GM18868 (cell line): ENCODE measurements around the gene IFNG-AS1.
A peak's percentile ranks its signal among the peaks of the same experiment; 100 is the strongest.

Experiments
- ATAC-seq: cut with Tn5 transposase; IDR thresholded peaks from one replicate; pipeline ENCODE4 v1.9.1; 2021; ENCODE audit warnings: mild to moderate bottlenecking, moderate library complexity; ENCODE audit not compliant: unreplicated experiment

IFNG-AS1 gene

DNA sequence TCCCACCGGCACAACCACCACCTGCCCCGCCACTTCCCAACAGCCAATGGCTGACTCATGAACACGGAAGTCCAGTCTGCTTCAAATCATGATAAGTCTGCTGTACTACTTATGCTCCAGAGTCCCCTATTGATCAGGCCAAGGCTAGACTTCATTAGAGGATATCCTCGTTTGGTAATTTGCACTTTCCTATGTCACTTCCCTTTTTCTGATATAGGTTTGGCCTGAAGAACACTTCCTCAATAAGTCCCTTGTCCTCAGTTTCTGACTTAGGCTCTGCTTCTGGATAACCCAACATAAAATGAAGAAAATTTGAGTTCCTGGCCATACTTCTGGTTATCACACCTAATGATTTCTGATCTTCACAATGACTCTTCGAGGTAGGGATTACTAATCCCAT lies 45.3 kb downstream of the IFNG-AS1 start:
- no peak for ATAC-seq

DNA sequence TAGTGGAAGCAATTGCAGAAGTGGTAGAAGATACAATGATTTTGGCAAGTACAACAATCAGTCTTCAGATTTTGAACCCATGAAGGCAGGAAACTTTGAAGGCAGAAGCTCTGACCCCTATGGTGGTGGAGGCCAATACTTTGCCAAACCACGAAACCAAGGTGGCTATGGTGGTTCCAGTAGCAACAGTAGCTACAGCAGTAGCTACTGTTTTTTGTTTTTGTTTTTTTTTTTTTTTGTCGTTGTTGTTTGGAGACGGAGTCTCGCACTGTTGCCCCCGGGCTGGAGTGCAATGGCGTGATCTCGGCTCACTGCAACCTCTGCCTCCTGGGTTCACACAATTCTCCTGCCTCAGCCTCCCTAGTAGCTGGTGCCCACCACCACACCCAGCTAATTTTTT lies 47.4 kb downstream of the IFNG-AS1 start:
- no peak for ATAC-seq

DNA sequence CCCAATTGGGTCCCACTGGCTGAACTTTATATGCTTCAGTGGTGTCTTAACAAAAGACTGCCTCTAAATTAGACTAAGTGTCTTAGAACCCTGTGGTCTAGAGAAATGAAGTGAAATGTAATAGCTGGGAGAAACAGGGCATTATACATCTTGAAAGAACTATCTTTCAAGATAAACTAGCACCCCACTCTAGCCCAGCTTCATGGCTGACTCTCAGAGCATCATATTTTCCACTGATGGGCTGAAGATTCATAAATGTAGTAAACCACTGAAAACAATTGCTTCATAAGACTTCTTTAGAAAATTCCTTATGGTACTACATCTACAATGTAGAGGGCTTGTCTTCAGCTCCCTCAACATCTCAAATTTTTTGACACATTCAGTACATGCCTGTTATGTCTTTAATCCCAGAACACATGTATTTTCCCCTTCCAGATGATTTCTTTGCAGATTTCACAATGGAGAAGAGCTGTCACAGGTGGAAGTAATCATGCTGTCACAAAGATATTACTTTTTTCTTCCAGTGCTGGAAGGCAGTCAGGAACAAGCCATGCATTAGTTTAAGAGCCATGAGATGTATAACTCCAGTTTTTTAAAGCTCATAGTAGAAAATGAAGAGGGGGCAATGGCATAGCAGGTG lies 48.5 kb downstream of the IFNG-AS1 start:
- no peak for ATAC-seq

DNA sequence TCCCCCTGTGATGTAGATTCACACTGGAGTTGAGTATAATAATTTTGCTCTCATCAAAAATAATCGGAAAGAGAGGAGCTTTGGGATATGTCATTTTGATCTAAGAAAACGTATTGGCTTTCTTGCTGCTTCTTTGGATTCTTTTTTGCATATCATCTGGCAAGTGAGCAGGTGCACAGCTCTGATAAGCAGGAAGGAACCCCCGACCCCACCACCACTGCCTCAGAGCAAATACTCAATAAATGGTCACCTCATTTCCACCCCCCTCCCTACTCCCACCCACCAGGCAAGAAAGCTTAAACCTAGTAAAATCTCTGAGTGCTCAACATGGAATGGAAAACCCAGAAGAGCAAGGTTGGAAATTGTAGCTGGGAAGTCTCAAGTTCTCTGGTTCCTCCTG lies 49.4 kb downstream of the IFNG-AS1 start:
- ATAC-seq = no peak

DNA sequence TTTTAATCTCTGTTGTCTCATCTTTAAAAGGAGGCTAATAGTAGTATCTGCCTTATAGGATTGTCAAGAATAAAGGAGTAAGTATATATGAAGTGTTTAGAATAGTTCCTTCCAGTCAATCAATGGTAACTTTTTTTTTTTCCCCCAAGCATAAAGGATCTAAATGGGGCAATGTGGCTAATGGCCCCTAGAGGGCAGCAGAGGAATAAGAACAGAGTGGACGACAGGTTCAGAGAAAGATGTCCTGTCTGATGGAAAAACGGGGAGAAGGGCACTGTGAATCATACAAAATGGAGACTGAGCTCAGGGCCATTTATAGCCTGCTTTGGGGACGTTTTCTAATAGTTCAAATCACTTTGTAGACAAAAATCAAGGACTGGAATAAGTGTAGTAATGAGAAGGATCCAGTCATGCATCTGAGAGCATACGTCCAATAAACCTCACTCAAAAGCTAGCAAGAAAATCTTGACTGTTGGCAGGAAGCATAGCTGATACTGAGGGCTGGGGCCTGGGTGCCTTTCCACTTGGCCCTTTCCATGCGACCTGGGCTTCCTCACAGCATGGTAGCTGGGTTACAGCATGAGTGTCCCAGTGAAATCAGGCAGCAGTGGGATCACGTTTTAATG lies 51.3 kb downstream of the IFNG-AS1 start:
- ATAC-seq = peak; percentile 55

DNA sequence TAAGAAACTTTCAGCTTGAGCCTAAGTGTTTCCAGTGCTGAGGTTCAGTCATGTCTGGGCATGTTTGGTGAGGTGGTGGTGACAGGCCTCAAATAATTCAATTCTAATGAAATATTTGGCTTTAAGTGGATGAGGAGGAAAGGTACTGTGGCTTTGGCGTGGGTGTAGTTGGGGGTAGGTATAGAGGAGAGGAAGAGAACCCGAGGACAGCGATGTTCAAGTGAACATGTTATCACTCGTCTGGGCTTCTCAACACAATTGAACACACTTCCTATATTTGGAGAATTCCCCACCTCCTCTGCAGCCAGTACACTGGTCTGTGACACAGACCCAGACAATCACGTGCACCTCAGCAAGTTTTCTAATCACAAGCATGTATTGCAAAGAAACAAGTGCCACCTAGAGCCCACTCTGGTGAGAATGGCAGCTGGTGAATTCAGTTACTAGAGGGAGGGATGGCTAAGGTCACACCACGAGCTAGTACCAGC lies 53.0 kb downstream of the IFNG-AS1 start:
- ATAC-seq = peak; percentile 90

DNA sequence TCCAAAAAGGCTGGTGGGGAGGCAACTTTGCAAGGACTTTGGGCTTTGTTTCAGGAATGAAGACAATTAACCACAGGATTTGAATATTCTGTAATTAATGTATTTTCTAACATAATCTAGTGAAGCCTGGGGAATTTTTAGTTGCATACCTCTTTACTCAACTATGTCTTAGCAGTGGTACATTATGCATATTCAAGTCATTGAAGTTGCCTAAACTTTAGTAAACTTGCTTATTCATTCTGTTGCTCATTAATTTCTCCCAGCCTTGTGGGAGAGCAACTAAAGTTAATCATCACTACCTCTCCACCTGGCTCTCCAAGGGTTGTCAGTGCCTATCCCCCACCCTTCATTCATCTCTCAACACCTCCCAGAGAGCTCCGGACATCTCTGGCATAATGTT lies 54.2 kb downstream of the IFNG-AS1 start:
- ATAC-seq = no peak

DNA sequence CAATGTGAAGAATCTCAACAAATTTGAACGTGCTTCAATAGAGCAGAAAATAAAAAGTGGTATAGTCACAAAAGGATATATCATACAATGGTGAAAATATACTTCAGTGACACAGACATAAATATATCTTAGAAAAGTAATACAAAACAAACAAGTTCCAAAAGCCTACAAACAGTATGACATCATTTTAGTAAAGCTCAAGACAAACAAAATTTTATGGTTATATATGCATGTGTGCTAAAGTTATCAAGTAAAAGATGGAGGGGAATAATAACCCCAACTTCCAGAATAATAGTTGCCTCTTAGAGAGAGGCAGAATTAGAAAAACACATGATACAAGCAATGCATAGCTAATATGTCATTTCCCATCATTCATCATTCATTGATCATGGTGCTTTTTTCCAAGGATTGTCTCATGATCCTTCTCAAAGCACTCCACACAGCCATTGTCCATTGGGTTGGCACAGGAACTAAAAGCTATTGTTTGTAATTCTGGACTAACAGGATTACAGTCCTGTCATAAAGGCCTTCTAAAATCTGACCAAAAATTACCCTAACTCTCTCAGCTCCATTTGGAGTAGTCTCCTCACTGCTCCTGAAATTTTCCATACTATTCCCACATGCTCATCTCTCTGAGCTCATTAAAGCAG lies 59.5 kb downstream of the IFNG-AS1 start:
- ATAC-seq = no peak

DNA sequence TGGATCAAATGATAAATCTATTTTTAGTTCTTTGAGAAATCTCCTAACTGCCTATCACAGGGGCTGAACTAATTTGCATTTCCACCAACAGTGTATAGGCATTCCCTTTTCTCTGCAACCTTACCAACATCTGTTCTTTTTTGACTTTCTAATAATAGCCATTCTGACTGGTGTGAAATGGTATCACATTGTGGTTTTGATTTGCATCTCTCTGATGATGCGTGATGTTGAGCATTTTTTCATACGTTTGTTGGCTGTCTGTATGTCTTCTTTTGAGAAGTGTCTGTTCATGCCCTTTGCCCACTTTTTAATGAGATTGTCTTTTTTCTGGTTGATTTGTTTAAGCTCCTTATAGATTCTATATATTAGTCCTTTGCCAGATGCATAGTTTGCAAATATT lies 67.1 kb downstream of the IFNG-AS1 start:
- ATAC-seq = no peak

DNA sequence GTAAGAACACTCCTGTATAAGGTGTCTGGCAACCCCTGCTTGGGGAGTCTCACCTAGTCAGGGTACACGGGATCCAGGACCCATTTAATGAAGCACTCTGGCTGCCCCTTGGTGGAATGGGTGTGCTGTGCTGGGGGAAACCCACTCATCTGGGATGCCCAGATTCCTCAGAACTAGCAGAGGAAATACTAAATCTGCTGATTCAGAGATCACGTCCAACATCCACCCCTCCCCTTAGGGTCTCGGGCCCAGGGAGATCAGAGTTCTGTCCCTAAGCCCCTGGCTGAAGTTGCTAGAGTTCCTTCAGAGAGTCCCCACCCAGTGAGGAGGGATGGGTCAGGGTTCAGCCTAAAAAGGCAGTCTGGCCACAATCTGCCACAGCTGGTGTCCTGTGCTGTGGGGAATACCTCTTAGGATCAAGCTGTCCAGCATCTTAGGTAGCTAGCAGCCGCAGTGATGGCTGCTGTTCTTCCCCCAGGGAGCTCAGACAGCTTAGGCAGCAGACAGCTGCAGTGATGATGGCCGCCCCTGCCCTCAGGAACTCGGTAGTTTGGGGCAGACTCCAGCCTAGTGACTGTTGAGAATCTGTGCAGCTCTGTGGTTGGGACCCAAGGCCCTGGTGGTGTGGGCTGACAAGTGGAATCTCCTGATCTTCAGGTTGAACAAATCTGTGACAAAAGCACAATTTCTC lies 74.8 kb downstream of the IFNG-AS1 start:
- ATAC-seq = no peak

DNA sequence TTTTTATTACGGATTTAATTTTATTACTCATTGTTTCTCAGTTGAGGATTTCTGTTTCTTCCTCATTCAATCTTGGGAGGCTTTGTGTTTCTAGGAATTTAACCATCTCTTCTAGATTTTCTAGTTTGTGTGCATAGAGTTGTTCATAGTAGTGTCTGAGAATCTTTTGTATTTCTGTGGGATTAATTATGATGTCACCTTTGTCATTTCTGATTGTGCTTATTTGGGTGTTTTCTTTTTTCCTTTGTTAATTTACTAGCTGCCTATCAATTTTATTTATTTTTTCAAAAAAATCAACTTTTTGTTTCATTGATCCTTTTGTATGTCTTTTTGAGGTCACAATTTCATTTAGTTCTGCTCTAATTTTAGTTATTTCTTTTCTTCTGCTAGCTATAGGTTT lies 75.9 kb downstream of the IFNG-AS1 start:
- no peak for ATAC-seq

DNA sequence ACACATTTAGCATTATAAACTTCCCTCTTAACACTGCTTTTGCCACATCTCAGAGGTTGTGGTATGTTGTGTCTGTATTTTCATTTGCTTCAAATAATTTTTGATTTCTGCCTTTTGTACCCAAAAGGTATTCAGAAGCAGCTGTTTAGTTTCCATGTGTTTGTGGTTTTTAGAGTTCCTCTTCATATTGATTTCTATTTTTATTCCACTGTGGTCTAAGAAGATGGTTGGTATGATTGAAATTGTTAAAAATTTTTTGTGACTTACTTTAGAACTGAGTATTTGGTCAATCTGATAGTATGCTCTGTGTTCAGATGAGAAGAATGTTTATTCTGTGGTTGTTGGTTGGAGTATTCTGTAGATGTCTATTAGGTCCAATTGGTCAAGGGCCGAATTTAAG lies 76.4 kb downstream of the IFNG-AS1 start:
- ATAC-seq = no peak

DNA sequence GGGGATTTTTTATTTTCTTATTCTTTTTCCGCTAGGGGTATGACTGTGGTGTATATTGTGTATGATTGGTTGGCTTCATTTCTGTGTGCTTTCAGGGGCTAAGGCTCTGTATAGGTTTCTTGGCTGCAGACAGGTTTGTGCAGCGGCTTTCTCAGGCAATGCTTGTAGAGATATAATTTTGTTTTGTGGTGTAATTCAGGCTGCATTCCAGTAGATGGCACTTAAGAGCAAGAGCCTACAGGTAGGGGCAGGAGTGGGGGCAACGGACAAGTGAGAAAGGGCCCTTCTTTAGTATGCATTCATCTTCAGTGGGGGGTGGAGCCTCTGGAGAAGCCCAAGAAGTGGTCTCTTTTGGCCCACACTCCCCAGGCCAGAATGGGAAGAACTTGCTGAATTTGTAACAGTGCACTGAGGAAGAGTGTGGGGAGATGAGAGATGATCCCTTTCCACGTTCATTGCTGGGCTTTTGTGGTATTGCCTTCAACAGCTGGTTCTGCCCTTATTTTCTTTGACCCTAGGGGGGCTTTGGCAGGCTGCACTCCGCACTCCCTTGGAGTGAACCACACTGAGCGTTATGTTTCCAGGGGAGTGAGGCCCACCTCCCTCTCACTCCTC lies 78.6 kb downstream of the IFNG-AS1 start:
- ATAC-seq = no peak

DNA sequence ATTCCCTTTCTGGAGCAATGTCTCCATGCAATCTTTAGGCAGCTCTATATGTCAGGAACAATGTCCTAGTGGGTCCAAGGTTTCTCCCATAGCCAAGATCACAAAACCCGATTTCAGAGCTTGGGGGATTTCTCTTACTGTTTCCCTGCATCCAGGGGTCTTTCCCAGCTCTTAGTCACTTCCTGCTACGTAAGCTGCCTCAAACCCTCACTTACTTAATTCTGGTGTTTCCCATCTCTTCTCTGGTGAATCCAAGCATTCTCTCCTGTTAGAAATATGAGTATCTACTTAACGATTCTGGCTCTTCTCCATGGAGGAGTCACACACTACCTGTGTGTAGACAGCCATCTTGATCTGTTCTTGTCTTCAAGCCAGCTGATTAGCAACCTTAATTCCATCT lies 80.0 kb downstream of the IFNG-AS1 start:
- no peak for ATAC-seq
